ENCODE data around the gene TTC12. TPM values are rescaled to one million over a fixed set of nuclear protein-coding genes. Genes with fewer than 3 reads are reported as not detected.

Gene TTC12
- total RNA-seq, 1 experiment from 2014 or later: 24.3 TPM

- no peak overlapping the region for H3K27ac ChIP-seq (ENCODE audit: low read length)
- H3K4me3 ChIP-seq (ENCODE audit: low read depth in 2 of 2, low read length in 2 of 2): no peak overlapping the region
- no peaks in the 10 kb centered on the region for H3K36me3 ChIP-seq (ENCODE audit: control insufficient read depth, insufficient read depth, low read length)
- CTCF ChIA-PET: interaction anchor here (1.0 kb wide), 1 partner anchor 211 kb away, joined by 3 read pairs; no protein-coding TSS in a partner anchor
- in situ Hi-C loops (cut with HindIII; ENCODE audit: low pct_unique_long_range_greater_than_20kb, low sequenced_read_pairs): no loop called here
- H3K27me3 ChIP-seq (ENCODE audit: control insufficient read depth, insufficient read depth, low read length): no peaks in the 10 kb centered on the region
- TF ChIP-seq POLR2AphosphoS5 (IDR thresholded peaks at IDR 0.05; ENCODE audit: low read depth, low read length) (no peak), REST (IDR thresholded peaks at IDR 0.05; ENCODE audit: insufficient read depth in 1 of 2, low read depth in 2 of 2, low read length in 1 of 2) (no peak), CTCF (IDR thresholded peaks at IDR 0.05) (no peak), TCF7L2 (IDR thresholded peaks at IDR 0.05; ENCODE audit: low read depth, low read length) (no peak), SIN3A (IDR thresholded peaks at IDR 0.05; ENCODE audit: borderline replicate concordance, insufficient read depth, low read depth, low read length) (no peak)
- no peak for DNase-seq (ENCODE audit: low read depth, low spot score)
- ATAC-seq: no peak
- no TSS peak for BruUV-seq (replicated peaks)
- no peaks in the 10 kb centered on the region for H3K9me3 ChIP-seq (ENCODE audit: control insufficient read depth, insufficient read depth, low read depth, low read length)
- intact Hi-C loops (cut with micrococcal nuclease; ENCODE audit: unreplicated experiment): loop anchor here (10.0 kb wide), 1 partner anchor 1058 kb away; the partner anchor contains the start of gene PTS
- POLR2A ChIA-PET: no interaction called here
- H3K4me1 ChIP-seq (ENCODE audit: control insufficient read depth, insufficient read depth, low read length): no peaks in the 10 kb centered on the region
These were observed 31.4 kb upstream of the TTC12 start for GRCh38 chr11:113282898-113283437.

GRCh38 chr11:113283881-113284280 is 30.5 kb upstream of the TTC12 start:
- Histone ChIP-seq H3K36me3 (ENCODE audit: control insufficient read depth, insufficient read depth, low read length) (no peaks in the 10 kb centered on the region), H3K9me3 (ENCODE audit: control insufficient read depth, insufficient read depth, low read depth, low read length) (no peaks in the 10 kb centered on the region), H3K27ac (ENCODE audit: low read length) (no peak overlapping the region), H3K27me3 (ENCODE audit: control insufficient read depth, insufficient read depth, low read length) (no peaks in the 10 kb centered on the region), H3K4me1 (ENCODE audit: control insufficient read depth, insufficient read depth, low read length) (no peaks in the 10 kb centered on the region), H3K4me3 (ENCODE audit: low read depth in 2 of 2, low read length in 2 of 2) (no peak overlapping the region)
- intact Hi-C loops (cut with micrococcal nuclease; ENCODE audit: unreplicated experiment): loop anchor here (10.0 kb wide), 1 partner anchor 1059 kb away; the partner anchor contains the start of gene PTS
- CTCF ChIA-PET: no interaction called here
- TF ChIP-seq REST (IDR thresholded peaks at IDR 0.05; ENCODE audit: insufficient read depth in 1 of 2, low read depth in 2 of 2, low read length in 1 of 2): no peak
- TF ChIP-seq CTCF (IDR thresholded peaks at IDR 0.05): no peak
- no peak for TF ChIP-seq TCF7L2 (IDR thresholded peaks at IDR 0.05; ENCODE audit: low read depth, low read length)
- TF ChIP-seq SIN3A (IDR thresholded peaks at IDR 0.05; ENCODE audit: borderline replicate concordance, insufficient read depth, low read depth, low read length): no peak
- no peak for TF ChIP-seq POLR2AphosphoS5 (IDR thresholded peaks at IDR 0.05; ENCODE audit: low read depth, low read length)
- no TSS peak for BruUV-seq (replicated peaks)
- POLR2A ChIA-PET: no interaction called here
- no peak for ATAC-seq
- in situ Hi-C loops (cut with HindIII; ENCODE audit: low pct_unique_long_range_greater_than_20kb, low sequenced_read_pairs): no loop called here
- DNase-seq (ENCODE audit: low read depth, low spot score): no peak
